Frontal cortex (tissue), 4 donors: Measurements from ENCODE around the gene PPP4R4. TPM values are rescaled to one million over a fixed set of nuclear protein-coding genes. Genes with fewer than 3 reads are reported as not detected.

Experiments
- DNase-seq, 2 donors: peaks; one replicate each; pipeline ENCODE4 v3.0.0; 2012; ENCODE audit warnings: low spot score in 2 of 2
- FAIRE-seq: peaks from 2 replicates; lab custom pipeline; 2012; peaks lifted over from hg19 to GRCh38; lab: Jason Lieb, UNC
- total RNA-seq: library from RNA; depleted of rRNA; stranded (reverse); fragments of >200 nt; gene quantifications from one replicate; pipeline ENCODE4 v1.2.3, GENCODE V29; 2014
- donor health status: control.
- donor health status: control.
- donor health status: control.

PPP4R4 gene
- total RNA-seq, 1 donor from 2014 or later = 1.6 TPM

- DNase-seq (no peak), FAIRE-seq (no peak)
Measured at GRCh38 chr14:94322648-94323570, 148.8 kb downstream of the PPP4R4 start, which contains the start of gene SERPINA6. TSS of gene SERPINA6 (minus strand) at chr14:94323336. CDS start at chr14:94314648, 8,688 bp downstream.

GRCh38 chr14:94328196-94328595, 154.1 kb downstream of the PPP4R4 start:
- FAIRE-seq = no peak

More at GRCh38 chr14:94328196-94328595, 154.1 kb downstream of the PPP4R4 start:
- no peak for DNase-seq

Other genes starting within 250 kb of the PPP4R4 start
- 2.4 TPM for gene FAM181A, start 247.0 kb upstream of the PPP4R4 start, total RNA-seq
- gene ASB2, start 197.8 kb upstream of the PPP4R4 start, total RNA-seq = under 0.01 TPM
- not detected for gene CCDC197, start 177.0 kb upstream of the PPP4R4 start, total RNA-seq
- gene OTUB2, start 148.0 kb upstream of the PPP4R4 start, total RNA-seq = 4.9 TPM
- gene DDX24, start 93.1 kb upstream of the PPP4R4 start, total RNA-seq = 112 TPM
- gene IFI27L1, start 93.0 kb upstream of the PPP4R4 start, total RNA-seq = 7.3 TPM
- 9.0 TPM for gene IFI27, start 63.6 kb upstream of the PPP4R4 start, total RNA-seq
- gene IFI27L2, start 44.7 kb upstream of the PPP4R4 start, total RNA-seq = 17.9 TPM
- gene SERPINA10, start 118.9 kb downstream of the PPP4R4 start, total RNA-seq = not detected
- not detected for gene SERPINA6, start 149.0 kb downstream of the PPP4R4 start, total RNA-seq
- not detected for gene SERPINA2, start 192.4 kb downstream of the PPP4R4 start, total RNA-seq
- 1.6 TPM for gene SERPINA1, start 214.3 kb downstream of the PPP4R4 start, total RNA-seq